Activated CD4-positive, alpha-beta memory T cell treated with anti-CD3 and anti-CD28 coated beads for 36 hours (primary cell): Measurements from ENCODE around the gene RAD18. TPM values are rescaled to one million over a fixed set of nuclear protein-coding genes. Genes with fewer than 3 reads are reported as not detected.

ENCODE experiments used
- CTCF ChIA-PET: fragments of 350-600 bp; sonication (Branson Sonifier 250); formaldehyde crosslinking; loops from one replicate; lab custom pipeline; 2021; ENCODE audit warnings: antibody characterized with exemption, inconsistent platforms; lab: Charles Lee
- POLR2A ChIA-PET: fragments of 350-600 bp; sonication (Branson Sonifier 250); formaldehyde crosslinking; loops from one replicate; lab custom pipeline; 2021; ENCODE audit warnings: antibody characterized with exemption; lab: Charles Lee
- DNase-seq: peaks from one replicate; pipeline ENCODE4 v3.0.0-alpha.2; 2020
- H3K27ac Mint-ChIP-seq: one replicate; pipeline ENCODE4 v1.8.0; 2021; ENCODE audit warnings: mixed read lengths
- H3K27me3 Mint-ChIP-seq: one replicate; pipeline ENCODE4 v1.8.0; 2021; ENCODE audit warnings: mixed read lengths
- H3K36me3 Mint-ChIP-seq: one replicate; pipeline ENCODE4 v1.8.0; 2021; ENCODE audit warnings: mixed read lengths
- H3K4me1 Mint-ChIP-seq: one replicate; pipeline ENCODE4 v1.8.0; 2021; ENCODE audit warnings: low read depth, mixed read lengths
- H3K4me3 Mint-ChIP-seq: one replicate; pipeline ENCODE4 v1.8.0; 2021; ENCODE audit warnings: mild to moderate bottlenecking, mixed read lengths
- H3K9me3 Mint-ChIP-seq: one replicate; pipeline ENCODE4 v1.8.0; 2021; ENCODE audit warnings: mixed read lengths
- intact Hi-C: fragments of 100-400 bp; cut with micrococcal nuclease; formaldehyde crosslinking; loops from one replicate; pipeline ENCODE4 v1.15.1; 2023
- total RNA-seq, 2 experiments: library from RNA; stranded (reverse); gene quantifications; one replicate each; pipeline ENCODE4 v1.2.3, GENCODE V29; 2021

RAD18 gene
- total RNA-seq, 2 experiments from 2014 or later = 38.1 to 41.9 TPM

GRCh38 chr3:8848696-8849131 is 114.6 kb downstream of the RAD18 start:
- no peaks in the 10 kb centered on the region for H3K9me3 Mint-ChIP-seq
- no peak overlapping the region for H3K27ac Mint-ChIP-seq
- POLR2A ChIA-PET = interaction anchor here (0.6 kb wide), 1 partner anchor 32 kb away, joined by 3 read pairs; no protein-coding TSS in a partner anchor
- H3K27me3 Mint-ChIP-seq = no peaks in the 10 kb centered on the region
- H3K4me3 Mint-ChIP-seq = no peak overlapping the region
- H3K36me3 Mint-ChIP-seq = no peaks in the 10 kb centered on the region
- no peak for DNase-seq
- H3K4me1 Mint-ChIP-seq = no peaks in the 10 kb centered on the region
- intact Hi-C loops = no loop called here
- CTCF ChIA-PET = no interaction called here

GRCh38 chr3:8847317-8847716 is 116.0 kb downstream of the RAD18 start:
- ChIA-PET POLR2A (no interaction called here), CTCF (no interaction called here)
- Mint-ChIP-seq H3K9me3 (no peaks in the 10 kb centered on the region), H3K4me1 (no peaks in the 10 kb centered on the region), H3K36me3 (no peaks in the 10 kb centered on the region), H3K27ac (no peak overlapping the region), H3K27me3 (no peaks in the 10 kb centered on the region), H3K4me3 (no peak overlapping the region)
- intact Hi-C loops = no loop called here
- no peak for DNase-seq

GRCh38 chr3:8846176-8846575 is 117.1 kb downstream of the RAD18 start:
- Mint-ChIP-seq H3K4me1 (no peaks in the 10 kb centered on the region), H3K27me3 (no peaks in the 10 kb centered on the region), H3K4me3 (no peak overlapping the region), H3K27ac (no peak overlapping the region), H3K36me3 (no peaks in the 10 kb centered on the region), H3K9me3 (no peaks in the 10 kb centered on the region)
- intact Hi-C loops = no loop called here
- no peak for DNase-seq
- ChIA-PET POLR2A (no interaction called here), CTCF (no interaction called here)

- Mint-ChIP-seq H3K36me3 (no peaks in the 10 kb centered on the region), H3K4me3 (no peak overlapping the region), H3K27ac (no peak overlapping the region), H3K9me3 (no peaks in the 10 kb centered on the region), H3K4me1 (no peaks in the 10 kb centered on the region), H3K27me3 (no peaks in the 10 kb centered on the region)
- ChIA-PET CTCF (no interaction called here), POLR2A (no interaction called here)
- no peak for DNase-seq
- intact Hi-C loops = no loop called here
These were observed 117.6 kb downstream of the RAD18 start for GRCh38 chr3:8845641-8846040.

- no peaks in the 10 kb centered on the region for H3K36me3 Mint-ChIP-seq
- CTCF ChIA-PET = interaction anchor here (1.4 kb wide), 1 partner anchor 74 kb away, joined by 3 read pairs; the partner anchor contains the start of gene OXTR
- no peaks in the 10 kb centered on the region for H3K9me3 Mint-ChIP-seq
- no peak overlapping the region for H3K4me3 Mint-ChIP-seq
- no peak overlapping the region for H3K27ac Mint-ChIP-seq
- no peaks in the 10 kb centered on the region for H3K4me1 Mint-ChIP-seq
- H3K27me3 Mint-ChIP-seq = no peaks in the 10 kb centered on the region
- DNase-seq = no peak
- intact Hi-C loops = no loop called here
- POLR2A ChIA-PET = no interaction called here
These were observed 119.9 kb downstream of the RAD18 start for GRCh38 chr3:8843347-8843746.

- Mint-ChIP-seq H3K27ac (no peak overlapping the region), H3K4me3 (no peak overlapping the region), H3K36me3 (no peaks in the 10 kb centered on the region), H3K9me3 (no peaks in the 10 kb centered on the region), H3K27me3 (no peaks in the 10 kb centered on the region), H3K4me1 (no peaks in the 10 kb centered on the region)
- CTCF ChIA-PET = no interaction called here
- POLR2A ChIA-PET = interaction anchor here (0.5 kb wide), 1 partner anchor 20 kb away, joined by 3 read pairs; no protein-coding TSS in a partner anchor
- intact Hi-C loops = no loop called here
- no peak for DNase-seq
These were observed 121.0 kb downstream of the RAD18 start for GRCh38 chr3:8842293-8842692.

GRCh38 chr3:8841472-8841871 is 121.8 kb downstream of the RAD18 start:
- Mint-ChIP-seq H3K4me3 (no peak overlapping the region), H3K9me3 (no peaks in the 10 kb centered on the region), H3K27ac (no peak overlapping the region), H3K4me1 (no peaks in the 10 kb centered on the region), H3K27me3 (no peaks in the 10 kb centered on the region), H3K36me3 (no peaks in the 10 kb centered on the region)
- intact Hi-C loops = no loop called here
- POLR2A ChIA-PET = no interaction called here
- no peak for DNase-seq
- CTCF ChIA-PET = no interaction called here

GRCh38 chr3:8840556-8840955 is 122.7 kb downstream of the RAD18 start:
- no peak overlapping the region for H3K27ac Mint-ChIP-seq
- ChIA-PET POLR2A (no interaction called here), CTCF (no interaction called here)
- no peaks in the 10 kb centered on the region for H3K9me3 Mint-ChIP-seq
- no peaks in the 10 kb centered on the region for H3K36me3 Mint-ChIP-seq
- intact Hi-C loops = no loop called here
- no peak overlapping the region for H3K4me3 Mint-ChIP-seq
- DNase-seq = no peak
- no peaks in the 10 kb centered on the region for H3K4me1 Mint-ChIP-seq
- no peaks in the 10 kb centered on the region for H3K27me3 Mint-ChIP-seq

GRCh38 chr3:8839607-8840325 is 123.5 kb downstream of the RAD18 start:
- no peak overlapping the region for H3K4me3 Mint-ChIP-seq
- intact Hi-C loops = no loop called here
- POLR2A ChIA-PET = no interaction called here
- no peaks in the 10 kb centered on the region for H3K27me3 Mint-ChIP-seq
- no peaks in the 10 kb centered on the region for H3K4me1 Mint-ChIP-seq
- DNase-seq = no peak
- H3K9me3 Mint-ChIP-seq = no peaks in the 10 kb centered on the region
- no peak overlapping the region for H3K27ac Mint-ChIP-seq
- H3K36me3 Mint-ChIP-seq = no peaks in the 10 kb centered on the region
- CTCF ChIA-PET = no interaction called here

- no peaks in the 10 kb centered on the region for H3K27me3 Mint-ChIP-seq
- H3K27ac Mint-ChIP-seq = no peak overlapping the region
- H3K4me3 Mint-ChIP-seq = no peak overlapping the region
- CTCF ChIA-PET = no interaction called here
- DNase-seq = no peak
- no peaks in the 10 kb centered on the region for H3K36me3 Mint-ChIP-seq
- POLR2A ChIA-PET = no interaction called here
- H3K4me1 Mint-ChIP-seq = no peaks in the 10 kb centered on the region
- H3K9me3 Mint-ChIP-seq = no peaks in the 10 kb centered on the region
- intact Hi-C loops = no loop called here
These were observed 124.4 kb downstream of the RAD18 start for GRCh38 chr3:8838765-8839423.

GRCh38 chr3:8838234-8838633 is 125.0 kb downstream of the RAD18 start:
- ChIA-PET POLR2A (no interaction called here), CTCF (no interaction called here)
- H3K9me3 Mint-ChIP-seq = no peaks in the 10 kb centered on the region
- no peak for DNase-seq
- intact Hi-C loops = no loop called here
- no peak overlapping the region for H3K27ac Mint-ChIP-seq
- no peaks in the 10 kb centered on the region for H3K4me1 Mint-ChIP-seq
- H3K27me3 Mint-ChIP-seq = no peaks in the 10 kb centered on the region
- no peak overlapping the region for H3K4me3 Mint-ChIP-seq
- no peaks in the 10 kb centered on the region for H3K36me3 Mint-ChIP-seq

- H3K36me3 Mint-ChIP-seq = no peaks in the 10 kb centered on the region
- H3K9me3 Mint-ChIP-seq = no peaks in the 10 kb centered on the region
- H3K27me3 Mint-ChIP-seq = no peaks in the 10 kb centered on the region
- H3K4me1 Mint-ChIP-seq = no peaks in the 10 kb centered on the region
- H3K4me3 Mint-ChIP-seq = no peak overlapping the region
- ChIA-PET POLR2A (no interaction called here), CTCF (interaction anchor here (0.5 kb wide), 1 partner anchor 498 kb away, joined by 3 read pairs; no protein-coding TSS in a partner anchor)
- no peak for DNase-seq
- intact Hi-C loops = no loop called here
- H3K27ac Mint-ChIP-seq = no peak overlapping the region
These were observed 126.1 kb downstream of the RAD18 start for GRCh38 chr3:8837162-8837561.

- no peaks in the 10 kb centered on the region for H3K4me1 Mint-ChIP-seq
- CTCF ChIA-PET = no interaction called here
These were observed 127.2 kb downstream of the RAD18 start for GRCh38 chr3:8836096-8836495.

More at GRCh38 chr3:8836096-8836495, 127.2 kb downstream of the RAD18 start:
- no peak overlapping the region for H3K4me3 Mint-ChIP-seq
- no peaks in the 10 kb centered on the region for H3K27me3 Mint-ChIP-seq
- no peaks in the 10 kb centered on the region for H3K9me3 Mint-ChIP-seq
- no peaks in the 10 kb centered on the region for H3K36me3 Mint-ChIP-seq
- H3K27ac Mint-ChIP-seq = no peak overlapping the region
- no peak for DNase-seq
- POLR2A ChIA-PET = no interaction called here
- intact Hi-C loops = no loop called here
